Activated naive CD8-positive, alpha-beta T cell (primary cell): ENCODE results near the gene PLEK.
"Not testable (repeated sequence)": the region's sequence is repeated elsewhere in the genome, so short reads cannot be mapped to it uniquely, and the experiment has no call there.

Experiments used
- H3K27ac Mint-ChIP-seq: one replicate; pipeline ENCODE4 v1.8.0; 2021; ENCODE audit warnings: mixed read lengths
- H3K27me3 Mint-ChIP-seq: one replicate; pipeline ENCODE4 v1.8.0; 2021; ENCODE audit warnings: mixed read lengths
- H3K36me3 Mint-ChIP-seq: one replicate; pipeline ENCODE4 v1.8.0; 2021; ENCODE audit warnings: mixed read lengths
- H3K4me1 Mint-ChIP-seq: one replicate; pipeline ENCODE4 v1.8.0; 2021; ENCODE audit warnings: low read depth, mixed read lengths
- H3K4me3 Mint-ChIP-seq: one replicate; pipeline ENCODE4 v1.8.0; 2021; ENCODE audit warnings: mild to moderate bottlenecking, mixed read lengths
- H3K9me3 Mint-ChIP-seq: one replicate; pipeline ENCODE4 v1.8.0; 2021; ENCODE audit warnings: low read depth, mixed read lengths

PLEK gene

DNA sequence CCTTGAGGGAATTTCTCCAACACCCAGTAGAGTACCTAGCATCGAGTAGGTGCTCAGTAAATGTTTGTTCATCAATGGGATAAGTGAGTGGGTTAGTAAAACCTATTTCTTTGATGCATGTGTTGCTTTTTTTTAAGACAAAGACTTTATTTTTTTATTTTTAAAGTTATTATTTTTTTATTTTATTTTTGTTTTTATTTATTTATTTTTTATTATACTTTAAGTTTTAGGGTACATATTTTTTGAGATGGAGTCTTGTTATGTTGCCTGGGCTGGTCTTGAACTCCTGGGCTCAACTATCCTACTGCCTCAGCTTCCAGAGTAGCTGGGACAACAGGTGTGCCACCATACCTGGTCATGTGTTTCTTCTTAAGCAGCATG lies 20.8 kb downstream of the PLEK start:
- no peak overlapping the region for H3K27ac Mint-ChIP-seq
- H3K27me3 Mint-ChIP-seq: no peaks in the 10 kb centered on the region
- peaks cover 2% of the 10 kb centered on the region for H3K36me3 Mint-ChIP-seq
- H3K4me3 Mint-ChIP-seq: peak overlapping the region; percentile 52
- peaks cover 45% of the 10 kb centered on the region for H3K4me1 Mint-ChIP-seq
- no peaks in the 10 kb centered on the region for H3K9me3 Mint-ChIP-seq

DNA sequence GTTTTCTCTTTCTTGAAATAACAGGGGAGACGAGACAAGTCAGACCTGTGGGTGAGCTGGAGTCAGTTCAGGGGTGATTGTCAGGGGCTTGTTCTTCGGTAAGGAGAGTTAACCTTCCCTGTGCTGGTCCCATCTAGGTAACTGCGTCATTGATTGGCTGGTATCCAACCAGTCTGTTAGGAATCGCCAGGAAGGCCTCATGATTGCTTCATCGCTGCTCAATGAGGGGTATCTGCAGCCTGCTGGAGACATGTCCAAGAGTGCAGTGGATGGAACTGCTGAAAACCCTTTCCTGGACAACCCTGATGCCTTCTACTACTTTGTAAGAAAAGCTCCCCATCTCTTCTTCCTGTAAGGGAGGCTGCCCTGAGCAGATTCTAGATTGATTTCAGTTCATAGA lies 21.3 kb downstream of the PLEK start:
- Mint-ChIP-seq H3K4me3 (peak overlapping the region; percentile 31), H3K27me3 (no peaks in the 10 kb centered on the region), H3K36me3 (peaks cover 2% of the 10 kb centered on the region), H3K4me1 (peaks cover 43% of the 10 kb centered on the region), H3K9me3 (no peaks in the 10 kb centered on the region), H3K27ac (no peak overlapping the region)

DNA sequence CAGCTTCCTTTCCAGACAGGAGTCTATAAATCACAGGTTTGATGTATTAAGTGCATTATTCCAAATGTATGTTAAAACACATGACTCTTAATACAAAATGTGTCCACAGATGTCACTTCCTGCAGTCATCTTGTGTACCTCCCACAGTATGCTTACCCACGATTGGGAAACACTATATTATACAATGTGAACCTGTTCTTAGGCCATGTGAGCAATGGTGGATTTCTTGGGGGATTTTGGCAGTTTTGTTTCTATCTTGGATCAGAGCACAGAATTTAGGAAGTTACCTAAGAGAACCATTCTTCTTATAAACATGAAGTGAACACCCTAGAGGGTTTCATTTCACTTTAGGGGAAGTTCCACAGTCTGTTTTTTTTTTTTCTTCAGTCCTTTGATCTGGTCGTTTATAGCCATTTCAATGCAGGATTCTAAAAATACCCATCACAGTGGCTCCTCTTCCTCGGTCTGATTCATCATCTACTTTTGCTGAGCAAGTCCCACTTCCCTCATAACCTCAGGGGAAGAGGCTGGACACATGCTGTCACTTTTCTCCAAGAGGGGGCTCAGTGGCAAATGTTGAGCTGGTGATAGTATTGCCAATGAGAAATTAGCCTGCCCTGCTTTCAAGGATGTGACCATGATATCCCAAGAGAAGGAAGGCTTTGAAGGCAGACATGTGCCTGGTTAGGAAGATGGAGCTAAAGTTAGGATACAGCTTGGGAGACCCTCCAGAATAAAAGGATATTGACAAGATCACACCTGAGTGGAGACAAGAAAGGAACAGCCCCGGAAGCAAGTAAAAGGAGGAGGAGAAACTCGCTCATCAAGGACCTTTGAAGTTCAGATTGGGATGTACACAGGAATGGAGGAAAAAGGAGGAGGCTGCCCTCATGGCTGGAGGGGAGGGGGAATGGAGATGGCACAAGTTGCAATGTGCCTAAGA lies 22.6 kb downstream of the PLEK start:
- H3K27ac Mint-ChIP-seq: peak overlapping the region; percentile 87
- H3K27me3 Mint-ChIP-seq: no peaks in the 10 kb centered on the region
- no peaks in the 10 kb centered on the region for H3K36me3 Mint-ChIP-seq
- peak overlapping the region; percentile 71 for H3K4me3 Mint-ChIP-seq
- peaks cover 43% of the 10 kb centered on the region for H3K4me1 Mint-ChIP-seq
- H3K9me3 Mint-ChIP-seq: no peaks in the 10 kb centered on the region

DNA sequence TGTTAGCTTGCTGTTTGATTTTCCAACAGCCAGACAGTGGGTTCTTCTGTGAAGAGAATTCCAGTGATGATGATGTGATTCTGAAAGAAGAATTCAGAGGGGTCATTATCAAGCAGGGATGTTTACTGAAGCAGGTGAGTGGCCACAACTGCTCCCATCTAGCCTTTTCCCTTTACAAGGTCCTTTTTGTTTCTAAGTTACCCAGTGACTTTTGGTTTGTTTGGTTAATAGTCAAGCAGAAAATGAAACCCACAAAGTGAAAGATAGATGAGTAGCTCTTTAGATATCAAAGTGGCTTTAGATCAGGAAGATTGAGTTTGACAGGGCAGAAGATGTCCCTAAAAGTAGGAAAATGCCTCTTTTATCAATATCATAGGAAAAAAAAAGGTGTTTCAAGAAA lies 23.3 kb downstream of the PLEK start:
- H3K27ac Mint-ChIP-seq: peak overlapping the region; percentile 87
- no peaks in the 10 kb centered on the region for H3K27me3 Mint-ChIP-seq
- no peaks in the 10 kb centered on the region for H3K36me3 Mint-ChIP-seq
- peaks cover 43% of the 10 kb centered on the region for H3K4me1 Mint-ChIP-seq
- H3K9me3 Mint-ChIP-seq: no peaks in the 10 kb centered on the region
- H3K4me3 Mint-ChIP-seq: peak overlapping the region; percentile 71

DNA sequence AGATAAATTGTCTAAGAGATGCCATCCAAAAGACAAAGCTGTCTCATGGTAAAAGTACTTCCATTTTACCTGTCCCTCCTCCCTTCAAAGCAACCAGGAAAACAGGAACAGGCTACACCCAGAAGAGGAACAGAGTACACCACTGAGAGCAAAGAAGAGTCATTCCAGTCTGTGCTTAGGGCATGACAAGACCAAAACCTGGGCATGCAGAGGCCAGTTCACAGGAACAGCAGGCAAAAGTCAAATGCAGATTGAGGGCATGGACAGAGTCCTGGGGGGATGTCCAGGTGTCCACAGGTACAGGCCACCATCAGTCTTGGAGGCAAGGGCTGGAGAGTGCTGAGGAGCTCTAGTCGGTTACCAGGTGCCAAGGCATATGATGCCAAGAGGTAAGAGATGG lies 23.7 kb downstream of the PLEK start:
- H3K4me1 Mint-ChIP-seq: peaks cover 43% of the 10 kb centered on the region
- H3K27ac Mint-ChIP-seq: peak overlapping the region; percentile 87
- H3K4me3 Mint-ChIP-seq: peak overlapping the region; percentile 71
- H3K36me3 Mint-ChIP-seq: no peaks in the 10 kb centered on the region
- no peaks in the 10 kb centered on the region for H3K9me3 Mint-ChIP-seq
- no peaks in the 10 kb centered on the region for H3K27me3 Mint-ChIP-seq

DNA sequence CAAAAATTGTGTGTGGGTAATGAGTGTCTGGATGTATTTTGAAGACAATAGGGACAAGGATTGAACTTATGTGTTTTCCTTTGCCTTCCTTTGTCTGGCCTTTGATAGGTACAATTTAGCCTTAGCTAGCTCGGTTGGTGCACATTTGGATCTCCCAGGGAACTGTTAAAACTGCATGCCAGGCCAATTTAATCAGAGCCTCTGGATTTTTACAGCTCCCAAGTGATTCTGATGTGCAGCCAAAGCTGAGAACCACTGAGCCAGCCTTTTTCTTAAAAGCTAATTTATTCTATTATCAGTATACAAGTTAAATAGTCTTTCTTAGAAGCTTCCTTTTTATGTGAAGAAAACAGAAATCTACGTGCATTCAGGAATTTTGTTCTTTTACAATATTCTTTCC lies 25.0 kb downstream of the PLEK start:
- Mint-ChIP-seq H3K27ac (no peak overlapping the region), H3K9me3 (no peaks in the 10 kb centered on the region), H3K4me3 (no peak overlapping the region), H3K27me3 (no peaks in the 10 kb centered on the region), H3K36me3 (no peaks in the 10 kb centered on the region), H3K4me1 (peaks cover 38% of the 10 kb centered on the region)

DNA sequence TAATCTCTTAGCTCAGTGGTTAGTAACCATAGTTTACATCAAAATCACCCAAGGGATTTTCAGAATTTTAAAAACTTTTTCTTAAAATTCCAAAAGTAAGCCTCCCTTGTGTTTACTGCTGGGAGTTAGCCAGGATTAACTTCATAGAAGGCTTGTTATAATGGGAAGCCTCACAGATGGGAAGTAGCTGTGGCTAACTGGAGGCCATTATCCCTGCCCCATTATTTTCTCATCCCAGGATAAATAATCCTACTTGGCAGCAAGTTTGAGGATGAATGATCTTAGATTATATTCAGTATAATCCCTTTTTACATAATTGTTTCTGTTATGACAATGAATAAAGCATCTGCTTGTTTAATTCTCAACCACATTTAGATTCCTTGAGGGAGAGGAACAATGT lies 25.5 kb downstream of the PLEK start:
- Mint-ChIP-seq H3K36me3 (no peaks in the 10 kb centered on the region), H3K27ac (no peak overlapping the region), H3K9me3 (no peaks in the 10 kb centered on the region), H3K4me1 (peaks cover 33% of the 10 kb centered on the region), H3K27me3 (no peaks in the 10 kb centered on the region), H3K4me3 (no peak overlapping the region)

DNA sequence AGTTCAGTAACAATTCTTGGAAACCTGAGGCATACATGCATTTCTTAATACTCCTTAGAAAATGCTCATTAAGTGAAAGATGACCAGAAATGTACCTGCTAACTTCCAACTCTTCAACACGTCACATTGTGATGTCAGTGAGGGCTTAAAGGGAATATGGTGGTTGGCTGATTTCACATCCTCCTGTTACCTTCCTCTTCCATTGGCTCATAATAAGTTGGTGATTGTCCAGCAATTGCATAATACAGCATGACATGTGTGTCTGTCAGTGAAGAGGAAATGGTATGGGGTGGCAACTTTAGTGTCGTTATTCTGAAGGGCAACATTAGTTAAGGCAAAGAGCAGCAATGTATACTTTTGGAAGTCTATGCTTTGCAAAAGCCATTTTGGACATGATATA lies 26.0 kb downstream of the PLEK start:
- H3K4me3 Mint-ChIP-seq: no peak overlapping the region
- no peak overlapping the region for H3K27ac Mint-ChIP-seq
- peaks cover 30% of the 10 kb centered on the region for H3K4me1 Mint-ChIP-seq
- H3K9me3 Mint-ChIP-seq: no peaks in the 10 kb centered on the region
- no peaks in the 10 kb centered on the region for H3K36me3 Mint-ChIP-seq
- no peaks in the 10 kb centered on the region for H3K27me3 Mint-ChIP-seq

DNA sequence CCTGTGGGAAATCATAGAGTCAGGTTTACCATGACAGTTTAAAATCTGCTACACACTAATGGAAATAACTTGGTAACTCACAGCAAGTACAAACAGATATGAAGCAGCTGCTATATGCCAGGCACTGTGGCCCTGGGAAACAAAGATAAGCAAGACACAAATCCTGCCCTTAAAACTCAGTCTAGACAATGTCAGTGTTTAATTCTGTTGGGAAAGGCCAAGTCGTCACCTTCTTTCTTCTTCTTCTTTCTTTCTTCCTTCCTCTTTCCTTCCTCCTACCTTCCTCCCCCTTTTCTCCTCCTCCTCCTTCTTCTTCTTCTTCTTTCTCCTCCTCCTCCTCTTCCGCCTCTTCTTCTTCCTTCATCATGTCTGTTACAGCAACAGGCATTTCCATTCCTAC lies 26.8 kb downstream of the PLEK start:
- Mint-ChIP-seq H3K9me3 (no peaks in the 10 kb centered on the region), H3K4me1 (peaks cover 24% of the 10 kb centered on the region), H3K4me3 (no peak overlapping the region), H3K27me3 (no peaks in the 10 kb centered on the region), H3K36me3 (no peaks in the 10 kb centered on the region), H3K27ac (no peak overlapping the region)

DNA sequence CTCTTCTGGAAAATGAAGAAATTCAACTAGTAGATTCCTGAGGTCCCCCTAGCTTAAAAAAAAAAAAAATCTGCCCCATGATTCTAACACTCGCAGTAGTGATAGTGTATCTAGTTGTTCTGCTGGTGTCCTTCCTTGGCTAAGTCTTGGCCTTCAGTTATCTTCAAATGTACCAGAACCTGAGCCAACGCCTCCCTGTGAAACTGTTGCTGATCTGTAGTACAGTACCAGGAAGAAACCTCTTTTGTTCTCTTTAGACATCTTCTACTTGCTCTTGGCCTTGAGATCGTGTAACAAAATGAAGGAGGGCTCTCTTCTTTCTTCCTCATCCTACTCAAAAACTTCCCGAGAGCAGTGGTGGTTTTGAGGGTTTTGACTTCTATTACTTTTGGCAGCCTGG lies 31.0 kb downstream of the PLEK start:
- no peak overlapping the region for H3K4me3 Mint-ChIP-seq
- H3K4me1 Mint-ChIP-seq: no peaks in the 10 kb centered on the region
- peaks cover 7% of the 10 kb centered on the region for H3K9me3 Mint-ChIP-seq
- H3K36me3 Mint-ChIP-seq: no peaks in the 10 kb centered on the region
- H3K27me3 Mint-ChIP-seq: no peaks in the 10 kb centered on the region
- no peak overlapping the region for H3K27ac Mint-ChIP-seq

DNA sequence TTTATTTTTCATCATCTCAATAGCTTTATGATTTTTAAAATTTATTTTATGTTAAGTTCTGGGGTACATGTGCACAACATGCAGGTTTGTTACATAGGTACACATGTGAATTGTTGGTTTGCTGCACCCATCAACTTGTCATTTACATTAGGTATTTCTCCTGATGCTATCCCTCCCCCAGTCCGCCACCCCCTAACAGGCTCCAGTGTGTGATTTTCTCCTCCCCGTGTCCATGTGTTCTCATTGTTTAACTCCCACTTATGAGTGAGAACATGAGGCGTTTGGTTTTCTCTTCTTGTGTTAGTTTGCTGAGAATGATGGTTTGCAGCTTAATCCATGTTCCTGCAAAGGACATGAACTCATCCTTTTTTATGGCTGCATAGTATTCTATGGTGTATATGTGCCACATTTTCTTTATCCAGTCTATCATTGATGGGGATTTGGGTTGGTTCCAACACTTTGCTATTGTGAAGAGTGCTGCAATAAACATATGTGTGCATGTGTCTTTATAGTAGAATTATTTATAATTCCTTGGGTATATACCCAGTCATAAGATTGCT lies 32.7 kb downstream of the PLEK start:
- not testable (repeated sequence) for H3K27me3 Mint-ChIP-seq, H3K27ac Mint-ChIP-seq, H3K36me3 Mint-ChIP-seq, H3K4me3 Mint-ChIP-seq, H3K9me3 Mint-ChIP-seq, H3K4me1 Mint-ChIP-seq

DNA sequence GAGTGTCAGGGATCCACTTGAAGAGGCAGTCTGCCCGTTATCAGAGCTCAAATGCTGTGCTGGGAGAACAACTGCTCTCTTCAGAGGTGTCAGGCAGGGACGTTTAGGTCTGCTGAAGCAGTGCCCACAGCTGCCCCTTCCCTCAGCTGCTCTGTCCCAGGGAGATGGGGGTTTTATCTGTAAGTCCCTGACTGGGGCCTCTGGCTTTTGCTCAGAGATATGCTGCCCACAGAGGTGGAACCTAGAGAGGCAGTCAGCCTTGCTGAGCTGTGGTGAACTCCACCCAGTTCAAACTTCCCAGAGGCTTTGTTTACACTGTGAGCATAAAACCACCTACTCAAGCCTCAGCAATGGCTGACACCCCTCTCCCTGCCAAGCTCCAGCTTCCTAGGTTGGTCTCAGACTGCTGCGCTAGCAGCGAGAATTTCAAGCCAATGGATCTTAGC lies 38.1 kb downstream of the PLEK start:
- Mint-ChIP-seq H3K27me3 (peaks cover 8% of the 10 kb centered on the region), H3K9me3 (peaks cover 18% of the 10 kb centered on the region), H3K27ac (no peak overlapping the region), H3K4me1 (peaks cover 7% of the 10 kb centered on the region), H3K4me3 (no peak overlapping the region), H3K36me3 (peaks cover 16% of the 10 kb centered on the region)

DNA sequence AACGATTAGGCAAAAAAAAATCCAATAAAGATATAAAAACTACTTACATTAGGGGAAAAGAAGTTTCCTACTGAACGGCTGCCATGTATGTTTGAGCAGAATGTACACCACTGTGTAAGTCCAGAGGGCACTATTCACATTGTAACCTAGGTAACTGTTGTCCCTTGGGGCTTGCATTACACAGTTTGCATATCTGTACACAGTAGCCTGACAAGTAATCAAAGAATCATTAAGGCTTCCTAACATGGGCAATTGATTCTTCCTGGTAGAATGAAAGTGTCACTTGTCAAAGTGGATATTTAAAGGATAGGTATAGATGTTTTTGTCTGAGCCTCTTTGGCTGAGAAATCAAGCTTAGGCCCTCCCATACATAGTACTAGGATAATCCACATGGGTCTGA lies 39.1 kb downstream of the PLEK start:
- Mint-ChIP-seq H3K36me3 (peaks cover 20% of the 10 kb centered on the region), H3K4me1 (peaks cover 7% of the 10 kb centered on the region), H3K4me3 (no peak overlapping the region), H3K27me3 (peaks cover 8% of the 10 kb centered on the region), H3K9me3 (peaks cover 11% of the 10 kb centered on the region), H3K27ac (no peak overlapping the region)

DNA sequence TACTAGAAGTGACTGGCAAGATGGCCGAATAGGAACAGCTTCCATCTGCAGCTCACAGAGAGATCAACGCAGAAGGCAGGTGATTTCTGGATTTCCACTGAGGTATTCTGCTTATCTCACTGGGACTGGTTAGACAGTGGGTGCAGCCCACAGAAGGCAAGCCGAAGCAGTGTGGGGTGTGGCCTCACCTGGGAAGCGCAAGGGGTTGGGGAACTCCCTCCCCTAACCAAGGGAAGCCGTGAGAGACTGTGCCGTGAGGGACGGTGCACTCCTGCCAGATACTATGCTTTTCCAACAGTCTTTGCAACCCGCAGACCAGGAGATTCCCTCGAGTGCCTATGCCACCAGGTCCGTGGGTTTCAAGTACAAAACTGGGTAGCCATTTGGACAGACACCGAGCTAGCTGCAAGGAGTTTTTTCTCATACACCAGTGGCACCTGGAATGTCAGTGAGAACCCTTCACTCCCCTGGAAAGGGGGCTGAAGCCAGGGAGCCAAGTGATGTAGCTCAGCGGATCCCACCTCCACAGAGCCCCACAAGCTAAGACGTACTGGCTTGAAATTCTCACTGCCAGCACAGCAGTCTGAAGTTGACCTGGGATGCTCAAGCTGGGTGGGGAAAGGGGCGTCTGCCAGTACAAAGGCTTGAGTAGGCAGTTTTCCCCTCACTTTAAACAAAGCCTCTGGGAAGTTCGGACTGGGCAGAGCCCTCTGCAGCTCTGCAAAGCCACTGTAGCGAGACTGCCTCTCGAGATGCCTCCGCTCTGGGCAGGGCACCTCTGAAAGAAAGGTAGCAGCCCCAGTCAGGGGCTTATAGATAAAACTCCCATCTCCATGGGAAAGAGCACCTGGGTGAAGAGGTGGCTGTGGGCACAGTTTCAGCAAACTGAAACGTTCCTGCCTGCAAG lies 40.1 kb downstream of the PLEK start:
- Mint-ChIP-seq H3K4me3 (no peak overlapping the region), H3K27ac (no peak overlapping the region), H3K36me3 (peaks cover 21% of the 10 kb centered on the region), H3K27me3 (peaks cover 8% of the 10 kb centered on the region), H3K4me1 (peaks cover 7% of the 10 kb centered on the region), H3K9me3 (peaks cover 10% of the 10 kb centered on the region)
